ENCODE results near the gene ARFGAP3. TPM values are rescaled to one million over a fixed set of nuclear protein-coding genes. Genes with fewer than 3 reads are reported as not detected.

The ARFGAP3 gene
- total RNA-seq, 2 donors from 2014 or later = 20.5 to 36.9 TPM

GRCh38 chr22:42814616-42815015, 42.5 kb downstream of the ARFGAP3 start:
- Mint-ChIP-seq H3K27me3 (ENCODE audit: insufficient read depth) (no peaks in the 10 kb centered on the region), H3K4me1 (no peaks in the 10 kb centered on the region), H3K4me3 (no peak overlapping the region), H3K9me3 (no peaks in the 10 kb centered on the region), H3K27ac (no peak overlapping the region), H3K36me3 (ENCODE audit: low read depth) (peaks cover 21% of the 10 kb centered on the region)
- 82 to 92% methylated on average over 2 of the region's 2 CpGs for WGBS, 2 experiments (ENCODE audit: insufficient coverage in 1 of 2, insufficient read length in 1 of 2)
- no peak for TF ChIP-seq CTCF (conservative IDR thresholded peaks at IDR 0.05)
- Histone ChIP-seq H3K9me3 (ENCODE audit: control insufficient read depth, low read length) (no peaks in the 10 kb centered on the region), H3K27ac (ENCODE audit: low read depth, low read length) (no peak overlapping the region), H3K4me3 (ENCODE audit: low read length) (no peak overlapping the region), H3K4me1 (ENCODE audit: control insufficient read depth, insufficient read depth, low read length) (no peaks in the 10 kb centered on the region), H3K9ac (ENCODE audit: extremely low read depth, low read length, poor library complexity, severe bottlenecking) (no peak overlapping the region), H3K27me3 (ENCODE audit: control insufficient read depth, insufficient read depth, low read length, poor library complexity, severe bottlenecking) (no peaks in the 10 kb centered on the region), H3K36me3 (ENCODE audit: control insufficient read depth, insufficient read depth, low read length) (peaks cover 46% of the 10 kb centered on the region)
- DNase-seq = no peak

- H3K36me3 Mint-ChIP-seq (ENCODE audit: low read depth) = peaks cover 24% of the 10 kb centered on the region
- H3K27me3 Mint-ChIP-seq (ENCODE audit: insufficient read depth) = no peaks in the 10 kb centered on the region
- no peaks in the 10 kb centered on the region for H3K9me3 Mint-ChIP-seq
- 89 to 100% methylated on average over 1 to 2 of the region's 2 CpGs for WGBS, 2 experiments (ENCODE audit: insufficient coverage in 1 of 2, insufficient read length in 1 of 2)
- no peak overlapping the region for H3K9ac ChIP-seq (ENCODE audit: extremely low read depth, low read length, poor library complexity, severe bottlenecking)
- peaks cover 50% of the 10 kb centered on the region for H3K36me3 ChIP-seq (ENCODE audit: control insufficient read depth, insufficient read depth, low read length)
- no peaks in the 10 kb centered on the region for H3K4me1 ChIP-seq (ENCODE audit: control insufficient read depth, insufficient read depth, low read length)
- H3K4me3 Mint-ChIP-seq = no peak overlapping the region
- TF ChIP-seq CTCF (conservative IDR thresholded peaks at IDR 0.05) = no peak
- no peaks in the 10 kb centered on the region for H3K27me3 ChIP-seq (ENCODE audit: control insufficient read depth, insufficient read depth, low read length, poor library complexity, severe bottlenecking)
- H3K4me3 ChIP-seq (ENCODE audit: low read length) = no peak overlapping the region
- no peak overlapping the region for H3K27ac Mint-ChIP-seq
- H3K9me3 ChIP-seq (ENCODE audit: control insufficient read depth, low read length) = no peaks in the 10 kb centered on the region
- DNase-seq = no peak
- no peaks in the 10 kb centered on the region for H3K4me1 Mint-ChIP-seq
- no peak overlapping the region for H3K27ac ChIP-seq (ENCODE audit: low read depth, low read length)
These were observed 42.9 kb downstream of the ARFGAP3 start for GRCh38 chr22:42814215-42814614.

GRCh38 chr22:42813501-42813900, 43.6 kb downstream of the ARFGAP3 start:
- DNase-seq = no peak
- Histone ChIP-seq H3K36me3 (ENCODE audit: control insufficient read depth, insufficient read depth, low read length) (peaks cover 57% of the 10 kb centered on the region), H3K4me1 (ENCODE audit: control insufficient read depth, insufficient read depth, low read length) (no peaks in the 10 kb centered on the region), H3K27ac (ENCODE audit: low read depth, low read length) (no peak overlapping the region), H3K4me3 (ENCODE audit: low read length) (no peak overlapping the region), H3K27me3 (ENCODE audit: control insufficient read depth, insufficient read depth, low read length, poor library complexity, severe bottlenecking) (no peaks in the 10 kb centered on the region), H3K9ac (ENCODE audit: extremely low read depth, low read length, poor library complexity, severe bottlenecking) (no peak overlapping the region), H3K9me3 (ENCODE audit: control insufficient read depth, low read length) (no peaks in the 10 kb centered on the region)
- TF ChIP-seq CTCF (conservative IDR thresholded peaks at IDR 0.05) = no peak
- no peaks in the 10 kb centered on the region for H3K4me1 Mint-ChIP-seq
- peaks cover 28% of the 10 kb centered on the region for H3K36me3 Mint-ChIP-seq (ENCODE audit: low read depth)
- H3K4me3 Mint-ChIP-seq = no peak overlapping the region
- 89% methylated on average over 6 to 7 of the region's 7 CpGs for WGBS, 2 experiments (ENCODE audit: insufficient coverage in 1 of 2, insufficient read length in 1 of 2)
- H3K27ac Mint-ChIP-seq = no peak overlapping the region
- no peaks in the 10 kb centered on the region for H3K9me3 Mint-ChIP-seq
- H3K27me3 Mint-ChIP-seq (ENCODE audit: insufficient read depth) = no peaks in the 10 kb centered on the region

All from endodermal cell (in vitro differentiated cells).